ENCODE data around the gene STING1. TPM values are rescaled to one million over a fixed set of nuclear protein-coding genes. Genes with fewer than 3 reads are reported as not detected.

The STING1 gene
- total and polyA plus RNA-seq, 2 of the 13 experiments (the other 11 are each of a cell fraction or from before 2014, with no cell fraction given), result 1.3 to 4.4 TPM

GRCh38 chr5:139517683-139518564 is 35.4 kb upstream of the STING1 start (continued):
- TF ChIP-seq ARID5B (CRISPR knock-in tag; IDR thresholded peaks at IDR 0.05) (peak; percentile 58; the same call in 1 of the 2 replicates), ZNF598 (CRISPR knock-in tag; IDR thresholded peaks at IDR 0.05; ENCODE audit: borderline replicate concordance) (no peak), SRY (CRISPR knock-in tag; IDR thresholded peaks at IDR 0.05) (peak; percentile 12; the same call in 1 of the 2 replicates), THAP8 (CRISPR knock-in tag; IDR thresholded peaks at IDR 0.05; ENCODE audit: borderline replicate concordance) (peak; percentile 76; the same call in 1 of the 2 replicates), ZBTB1 (CRISPR knock-in tag; IDR thresholded peaks at IDR 0.05; ENCODE audit: borderline replicate concordance) (no peak), BATF2 (CRISPR knock-in tag; IDR thresholded peaks at IDR 0.05) (no peak), ZNF564 (CRISPR knock-in tag; IDR thresholded peaks at IDR 0.05) (peak; percentile 60), FOXP4 (CRISPR knock-in tag; IDR thresholded peaks at IDR 0.05) (peak; percentile 33), ARNTL (CRISPR knock-in tag; IDR thresholded peaks at IDR 0.05) (no peak), ZSCAN30 (CRISPR knock-in tag; IDR thresholded peaks at IDR 0.05) (no peak), ZNF276 (CRISPR knock-in tag; IDR thresholded peaks at IDR 0.05; ENCODE audit: low read depth) (no peak), TBX3 (IDR thresholded peaks at IDR 0.05; ENCODE audit: borderline replicate concordance) (no peak), GTF3A (CRISPR knock-in tag; conservative IDR thresholded peaks at IDR 0.05) (no peak), HHEX (CRISPR knock-in tag; IDR thresholded peaks at IDR 0.05) (no peak), REPIN1 (CRISPR knock-in tag; IDR thresholded peaks at IDR 0.05; ENCODE audit: borderline replicate concordance, low read depth) (peak; percentile 74; the same call in 1 of the 2 replicates), ZNF891 (CRISPR knock-in tag; IDR thresholded peaks at IDR 0.05) (peak; percentile 69; the same call in 1 of the 2 replicates)

Data from HepG2 (cell line).